ENCODE results near the gene SETBP1. TPM values are rescaled to one million over a fixed set of nuclear protein-coding genes. Genes with fewer than 3 reads are reported as not detected.

SETBP1 gene
- polyA plus RNA-seq, 4 donors, result 30.6 to 51.3 (median 32.5) TPM

DNA sequence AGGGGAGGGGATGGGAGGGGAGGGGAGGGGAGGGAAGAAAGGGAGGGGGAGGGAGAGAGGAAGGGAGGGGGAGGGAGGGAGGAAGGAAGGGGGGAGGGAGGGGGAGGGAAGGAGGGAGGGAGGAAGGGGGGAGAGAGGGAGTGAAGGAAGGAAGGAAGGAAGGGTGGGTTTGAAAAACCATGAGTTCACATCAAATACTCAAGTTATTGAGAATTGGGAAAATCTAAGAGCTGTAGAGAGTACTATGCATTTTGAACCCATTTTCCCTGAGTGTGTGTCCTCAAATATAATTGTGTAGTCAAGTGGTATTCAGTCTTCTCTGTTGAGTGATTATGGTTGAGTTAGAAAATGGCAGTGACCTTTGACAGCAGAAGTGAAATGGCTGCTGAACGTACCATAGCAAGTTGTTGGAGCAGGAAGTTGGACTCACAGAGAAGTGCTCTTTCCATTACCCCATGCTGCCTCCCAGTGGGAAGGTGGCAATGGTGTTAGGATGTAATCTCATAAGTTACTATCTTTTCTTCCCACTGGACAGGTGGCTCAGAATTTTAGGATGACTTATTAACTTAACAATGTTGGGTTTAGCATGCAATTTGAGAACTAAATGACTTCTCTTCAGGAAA is 214.6 kb downstream of the SETBP1 start:
- DNase-seq (ENCODE audit: low read depth in 4 of 4, low spot score in 3 of 4), result no peak

DNA sequence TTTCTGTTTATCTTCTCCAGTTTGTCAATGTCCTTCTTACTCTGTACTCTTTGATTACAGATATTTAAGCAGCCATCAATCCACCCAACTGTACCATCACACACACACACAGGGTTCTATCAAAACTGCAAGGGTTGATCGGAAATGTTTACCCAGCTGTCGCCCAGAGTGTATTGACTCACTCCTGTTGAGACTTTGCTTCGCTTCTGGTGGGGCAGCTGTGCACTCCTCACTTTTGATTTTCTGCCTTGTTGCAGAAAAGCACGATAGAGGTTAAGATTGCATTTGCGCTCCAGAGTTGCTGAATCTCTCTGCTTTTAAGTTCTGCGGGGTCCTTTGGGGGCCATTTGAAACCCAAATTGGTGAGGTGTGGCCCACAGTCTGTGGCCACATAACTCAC is 216.2 kb downstream of the SETBP1 start:
- DNase-seq (ENCODE audit: low read depth in 4 of 4, low spot score in 3 of 4), result no peak

DNA sequence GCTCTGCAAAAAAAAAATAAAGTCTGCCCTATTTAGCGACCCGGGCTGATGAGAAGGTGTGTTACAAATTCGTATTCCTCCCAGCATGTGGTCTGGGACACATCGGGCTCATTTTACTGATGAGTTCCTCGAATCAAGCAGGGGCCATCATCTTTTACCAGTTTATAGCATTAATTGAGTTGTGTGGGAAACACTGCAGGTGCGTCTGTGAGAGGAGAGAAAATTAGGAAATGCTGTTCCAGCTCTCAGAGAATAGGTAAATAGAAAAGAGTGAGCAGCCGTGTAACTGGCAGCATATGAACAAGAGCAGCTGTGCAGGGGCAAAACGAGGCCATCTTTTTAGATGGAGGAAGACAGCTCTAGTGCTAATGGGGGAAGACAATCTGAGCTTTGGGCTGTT is 216.7 kb downstream of the SETBP1 start:
- DNase-seq (ENCODE audit: low read depth in 4 of 4, low spot score in 3 of 4), result no peak

DNA sequence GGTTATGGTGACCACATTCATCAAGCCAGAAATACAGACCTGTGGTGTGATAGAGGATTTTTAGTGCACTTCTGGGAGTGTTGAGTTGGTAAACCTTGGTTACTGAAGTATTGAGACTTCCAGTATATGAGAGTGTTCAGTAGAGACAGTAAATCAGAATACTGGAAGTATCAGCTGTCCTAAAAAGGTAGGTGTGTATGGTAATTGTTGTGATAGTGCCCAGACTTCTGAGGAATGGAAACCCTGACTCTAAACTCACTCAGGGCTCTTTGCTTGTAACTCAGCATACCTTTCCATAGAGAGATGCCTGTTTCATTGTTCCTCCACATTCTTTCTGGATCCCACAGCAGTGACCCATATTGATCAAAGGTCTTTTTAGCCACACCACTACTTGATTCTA is 217.1 kb downstream of the SETBP1 start:
- DNase-seq (ENCODE audit: low read depth in 4 of 4, low spot score in 3 of 4), result no peak

DNA sequence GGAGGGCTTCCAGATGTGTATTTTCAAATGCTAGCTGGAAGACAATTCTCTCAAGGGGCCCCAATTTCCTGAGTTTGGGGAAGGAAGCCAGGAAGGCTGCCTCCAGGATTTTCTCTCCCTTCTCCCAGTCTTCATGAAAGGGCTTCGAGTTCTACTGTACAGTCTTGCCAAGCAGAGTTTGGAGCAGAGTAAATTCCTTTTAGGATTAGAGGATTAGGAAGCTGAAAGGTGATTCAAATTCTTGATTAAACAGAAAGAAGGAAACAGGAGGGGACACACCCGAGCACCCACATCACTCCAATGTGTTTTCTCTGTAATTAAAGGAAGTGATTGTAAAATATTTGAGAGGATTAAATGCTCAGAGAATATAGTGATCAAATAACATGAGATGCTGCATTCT is 217.8 kb downstream of the SETBP1 start:
- DNase-seq (ENCODE audit: low read depth in 4 of 4, low spot score in 3 of 4), result no peak

DNA sequence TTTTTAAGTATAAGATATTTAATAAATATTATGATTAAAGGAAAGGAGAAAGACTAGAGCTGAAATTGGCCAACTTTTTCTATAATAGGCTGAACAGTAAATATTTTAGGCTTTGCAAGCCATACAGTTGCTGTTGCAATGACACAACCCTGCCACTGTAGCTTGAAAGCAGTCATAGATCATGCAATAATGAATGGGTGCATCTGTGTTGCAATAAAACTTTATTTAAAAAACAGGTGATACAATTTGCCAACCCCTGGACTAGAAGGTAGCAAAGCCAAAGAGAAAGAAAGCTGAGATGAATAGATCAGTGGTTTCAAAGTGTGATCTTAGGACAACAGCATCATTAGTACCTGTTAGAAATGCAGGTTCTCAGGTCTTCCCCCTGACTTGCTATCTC is 219.1 kb downstream of the SETBP1 start:
- DNase-seq (ENCODE audit: low read depth in 4 of 4, low spot score in 3 of 4), result no peak

DNA sequence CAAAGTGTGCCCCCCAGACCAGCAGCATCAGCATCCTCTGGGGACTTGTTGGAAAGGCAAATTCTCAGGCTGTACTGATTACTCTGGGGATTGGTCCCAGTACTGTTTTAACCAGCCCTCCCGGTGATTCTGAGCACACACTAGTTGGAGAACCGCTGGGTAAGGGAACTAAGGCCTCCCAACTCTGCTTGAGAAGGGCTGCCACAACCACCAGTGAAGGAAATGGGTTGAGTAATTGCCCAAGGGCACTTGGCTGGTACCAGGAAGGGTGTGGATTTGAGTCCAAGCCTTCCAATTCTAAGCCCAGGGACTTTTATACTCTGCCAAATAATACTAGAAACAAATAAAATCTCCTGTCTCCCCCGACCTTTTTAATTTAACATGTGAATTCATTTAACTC is 219.9 kb downstream of the SETBP1 start:
- no peak for DNase-seq (ENCODE audit: low read depth in 4 of 4, low spot score in 3 of 4)

DNA sequence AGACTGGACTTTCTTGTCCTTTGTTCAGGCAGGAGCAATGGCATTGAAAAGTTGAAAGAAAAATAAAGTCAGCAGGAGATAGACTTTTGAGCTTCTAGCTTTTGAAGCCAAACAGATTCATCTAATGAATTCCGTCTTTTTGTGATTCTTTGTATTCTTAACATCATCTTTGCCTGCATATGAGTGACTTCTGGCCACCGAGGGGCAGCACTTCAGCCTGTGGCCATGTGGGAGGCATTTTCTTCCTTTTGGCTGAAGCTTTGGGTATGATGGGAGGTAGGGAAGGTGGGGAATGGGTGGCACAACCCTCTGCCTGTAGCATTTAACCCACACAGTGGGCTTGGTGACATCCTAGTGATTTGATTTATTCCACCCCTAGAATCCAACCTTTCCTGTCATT is 220.6 kb downstream of the SETBP1 start:
- DNase-seq (ENCODE audit: low read depth in 4 of 4, low spot score in 3 of 4), result no peak

DNA sequence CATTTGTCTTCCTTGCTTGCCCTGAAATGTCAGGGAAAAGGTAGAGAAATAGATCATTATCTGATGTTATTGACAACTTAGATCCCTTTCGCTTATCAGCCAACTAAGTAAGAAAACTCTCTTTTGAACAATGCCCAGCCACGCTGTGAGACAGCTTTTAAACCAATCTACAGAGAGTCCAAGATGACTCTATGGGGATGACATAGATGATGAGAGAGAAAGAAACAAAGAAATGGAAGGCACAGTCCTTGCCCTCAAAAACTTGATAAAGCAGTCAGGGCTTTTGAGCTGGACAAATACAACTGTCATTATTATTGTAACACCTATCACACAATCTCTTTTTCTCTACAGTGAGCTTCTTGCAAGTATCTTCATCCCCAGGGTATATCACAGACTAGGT is 222.6 kb downstream of the SETBP1 start:
- no peak for DNase-seq (ENCODE audit: low read depth in 4 of 4, low spot score in 3 of 4)

DNA sequence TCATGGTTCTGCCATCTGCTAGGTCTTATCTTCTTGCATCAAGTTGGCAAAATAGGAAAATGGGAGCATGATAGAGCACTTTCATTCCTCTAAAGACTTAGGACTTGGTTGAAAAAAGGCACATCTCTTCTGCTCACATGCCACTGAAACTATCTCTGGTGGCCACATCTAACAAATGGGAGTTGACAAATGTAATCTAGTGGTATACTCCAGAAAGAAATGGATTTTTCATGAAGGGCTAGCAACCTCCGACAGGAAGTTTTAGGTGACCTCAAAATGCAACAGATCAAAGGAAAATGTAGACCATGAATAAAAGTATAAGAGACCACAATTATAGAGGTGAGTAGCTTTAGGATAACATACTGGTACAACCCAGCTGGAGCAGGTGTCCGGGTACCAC is 224.1 kb downstream of the SETBP1 start:
- DNase-seq (ENCODE audit: low read depth in 4 of 4, low spot score in 3 of 4), result no peak

DNA sequence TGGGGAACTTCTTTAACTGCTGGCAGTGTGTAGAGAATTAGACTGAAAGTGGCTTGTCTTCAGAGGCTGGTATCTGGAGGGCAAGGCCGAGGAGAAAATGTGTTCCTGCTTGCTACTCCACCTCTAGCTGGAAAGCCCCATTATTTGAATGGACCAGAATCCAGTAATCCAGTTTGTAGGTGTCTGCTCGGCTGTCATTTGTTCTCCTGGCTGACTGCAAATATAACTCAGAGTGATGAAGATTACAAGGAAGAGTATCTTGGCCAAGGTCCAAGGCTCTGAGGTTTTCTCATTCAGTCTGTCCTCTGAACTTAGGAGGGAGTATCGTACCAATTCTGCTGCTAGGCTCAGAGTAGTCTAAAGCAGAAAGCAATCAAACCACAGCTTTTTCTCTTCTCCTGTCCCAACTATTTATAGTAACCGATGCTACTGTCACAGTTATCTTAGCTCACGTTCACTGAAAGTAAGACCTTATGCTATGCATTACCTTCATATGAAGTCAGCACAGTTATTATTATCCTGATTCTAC is 228.6 kb downstream of the SETBP1 start:
- DNase-seq (ENCODE audit: low read depth in 4 of 4, low spot score in 3 of 4), result no peak

DNA sequence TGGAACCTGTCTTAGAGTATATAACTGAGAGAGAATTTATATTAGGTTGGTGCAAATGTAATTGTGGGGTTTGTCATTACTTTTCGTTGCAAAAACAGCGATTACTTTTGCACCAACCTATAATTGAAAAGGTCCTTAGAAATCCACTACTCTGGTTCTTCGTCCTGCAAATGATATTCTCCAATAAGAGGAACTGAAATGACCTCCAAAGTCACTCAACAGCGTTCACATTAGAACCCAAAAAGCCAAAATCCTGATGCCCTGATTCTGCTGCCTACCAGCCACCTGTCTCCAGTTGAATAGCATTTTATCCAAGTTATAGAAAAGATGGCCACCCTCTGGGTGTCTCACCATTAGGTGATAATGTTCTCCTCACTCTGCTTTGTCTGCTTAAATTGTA is 230.6 kb downstream of the SETBP1 start:
- DNase-seq (ENCODE audit: low read depth in 4 of 4, low spot score in 3 of 4), result no peak

DNA sequence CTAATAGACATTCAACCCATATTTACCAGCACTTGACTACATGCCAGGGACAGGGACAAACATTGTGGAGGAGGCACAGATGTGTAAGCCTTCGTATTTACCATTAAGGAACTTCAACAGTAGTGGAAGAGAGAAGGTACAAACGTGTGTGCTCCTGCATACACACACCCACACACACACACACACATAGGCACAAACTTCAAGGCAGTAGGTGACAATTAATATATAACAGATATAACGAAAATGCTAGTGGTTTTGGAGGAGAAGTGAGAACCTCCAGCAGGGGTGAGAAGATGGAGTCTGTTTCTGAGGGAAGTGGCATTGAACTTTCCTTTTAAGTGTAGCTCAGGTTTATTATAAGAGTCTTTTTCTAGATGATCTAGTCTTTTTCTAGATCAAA is 231.1 kb downstream of the SETBP1 start:
- no peak for DNase-seq (ENCODE audit: low read depth in 4 of 4, low spot score in 3 of 4)

DNA sequence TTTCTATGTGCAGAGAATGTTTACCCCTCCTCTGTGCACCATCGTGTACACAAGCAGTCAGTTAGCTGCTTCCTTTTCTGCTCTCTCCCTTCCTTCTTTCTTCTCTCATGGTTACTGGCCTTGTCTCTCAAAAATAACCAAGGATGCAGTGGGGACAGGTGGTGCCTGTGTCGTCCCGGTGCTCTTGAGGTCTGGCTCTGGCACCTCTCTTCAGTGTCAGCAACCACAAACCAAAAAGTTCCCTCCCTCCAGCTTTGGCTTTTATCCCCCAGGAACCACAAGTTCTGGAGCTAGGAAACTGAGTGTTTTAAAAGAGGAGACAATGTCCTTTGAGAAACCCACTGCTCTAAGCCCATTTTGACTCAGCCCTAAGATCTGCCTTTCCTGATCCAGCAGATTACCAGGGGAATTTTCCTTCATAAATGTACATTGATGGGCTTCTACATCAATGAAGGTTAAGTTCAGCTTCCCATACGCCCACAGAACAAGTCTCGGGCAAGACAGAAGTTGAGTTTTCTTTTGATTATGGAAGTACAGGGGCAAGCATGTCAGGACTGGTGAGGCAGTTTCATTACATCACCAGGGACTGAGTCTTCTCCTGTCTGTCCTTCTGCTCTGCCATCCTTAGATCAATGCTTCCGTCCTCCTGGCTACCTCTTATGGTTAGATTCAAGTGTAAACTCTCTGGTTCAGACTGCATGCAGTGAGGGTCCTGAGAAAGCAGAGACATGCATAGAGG is 232.2 kb downstream of the SETBP1 start:
- DNase-seq (ENCODE audit: low read depth in 4 of 4, low spot score in 3 of 4), result no peak

DNA sequence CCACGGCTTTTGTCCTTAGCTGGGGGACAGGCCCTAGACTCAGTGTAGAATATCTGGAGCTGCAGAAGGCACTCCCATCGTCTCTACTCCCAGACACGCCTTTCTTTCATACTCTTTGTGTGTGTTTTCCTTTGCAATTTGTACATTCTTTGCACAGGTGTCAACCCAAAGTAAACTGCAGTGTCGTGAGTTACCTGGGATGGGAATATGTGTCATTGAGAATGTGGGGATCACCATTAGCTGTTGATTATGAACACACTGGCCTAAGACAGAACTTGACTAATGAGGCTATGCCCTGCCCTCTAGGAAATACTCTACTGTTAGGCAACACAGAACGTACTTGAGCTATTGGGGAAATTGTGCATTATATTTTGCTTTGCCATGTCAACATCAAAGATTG is 233.3 kb downstream of the SETBP1 start:
- DNase-seq (ENCODE audit: low read depth in 4 of 4, low spot score in 3 of 4), result no peak

DNA sequence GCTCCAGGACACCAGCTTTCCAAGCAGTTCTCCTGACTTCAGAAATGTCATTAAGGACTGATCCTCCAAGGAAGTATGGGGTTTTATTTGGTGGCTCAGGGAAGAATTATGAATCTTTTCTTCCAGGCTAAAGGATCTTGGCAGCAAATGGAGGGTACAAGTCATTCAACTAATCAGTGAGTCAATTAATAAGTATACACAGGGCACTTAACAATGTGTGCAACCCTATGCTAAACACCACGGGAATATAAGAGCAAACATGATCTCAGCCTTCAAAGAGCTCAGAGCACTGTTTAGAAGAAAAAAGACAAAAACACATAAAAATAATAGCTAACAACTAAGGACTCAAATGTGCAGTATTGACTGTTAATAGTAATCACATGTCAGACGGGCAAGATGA is 234.5 kb downstream of the SETBP1 start:
- DNase-seq (ENCODE audit: low read depth in 4 of 4, low spot score in 3 of 4), result no peak

DNA sequence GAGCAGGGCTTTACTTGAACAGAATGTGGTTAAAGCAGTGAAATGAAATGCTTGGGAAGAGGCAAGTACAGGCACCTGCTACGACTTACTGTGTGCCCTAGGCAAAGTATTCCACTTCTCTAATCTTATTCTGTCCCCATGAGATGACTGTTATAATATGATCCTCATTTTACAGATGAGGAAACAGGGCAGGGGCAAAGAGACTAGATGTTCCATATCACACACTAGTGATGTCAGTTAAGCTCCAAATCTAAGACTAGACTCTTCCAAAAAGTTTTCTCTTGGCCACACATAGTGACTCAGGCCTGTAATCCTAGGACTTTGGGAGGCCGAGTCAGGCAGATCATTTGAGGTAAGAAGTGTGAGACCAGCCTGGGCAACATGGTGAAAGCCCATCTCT is 235.0 kb downstream of the SETBP1 start:
- no peak for DNase-seq (ENCODE audit: low read depth in 4 of 4, low spot score in 3 of 4)

DNA sequence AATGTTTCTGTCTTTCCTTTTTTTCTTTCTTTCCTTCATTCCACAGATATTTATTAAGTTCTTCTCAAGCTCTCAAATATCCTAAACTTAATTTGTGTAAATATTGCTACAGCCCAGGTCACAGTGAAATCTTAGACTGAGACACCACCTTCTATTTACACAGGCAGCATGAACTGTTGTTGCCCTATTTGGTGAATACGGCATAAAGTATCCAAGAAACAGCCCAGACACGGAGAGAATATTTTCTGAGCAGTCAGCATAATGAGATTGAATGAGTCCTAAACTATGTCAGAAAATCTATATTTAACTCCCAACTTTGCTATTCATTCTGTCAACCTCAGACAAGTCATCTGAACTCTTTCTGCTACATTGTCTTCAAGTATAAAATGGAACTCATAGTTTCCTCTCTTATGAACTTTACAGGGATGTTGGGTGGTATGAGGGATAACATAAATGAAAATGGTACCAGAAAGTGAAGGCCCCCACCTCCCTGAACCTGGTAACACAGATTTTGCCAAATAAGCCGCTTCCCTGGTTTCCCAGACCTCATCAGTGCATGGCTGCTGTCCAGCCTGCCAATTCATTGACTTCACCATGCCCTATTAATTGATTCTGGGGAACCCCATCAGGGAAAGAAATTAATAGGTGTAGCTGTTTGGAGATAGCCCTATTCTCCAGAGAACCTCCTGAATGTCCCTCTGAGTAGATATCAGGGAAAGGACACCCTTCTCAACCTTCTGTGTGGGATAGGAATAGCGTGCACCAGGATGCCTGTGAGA is 235.9 kb downstream of the SETBP1 start:
- no peak for DNase-seq (ENCODE audit: low read depth in 4 of 4, low spot score in 3 of 4)

DNA sequence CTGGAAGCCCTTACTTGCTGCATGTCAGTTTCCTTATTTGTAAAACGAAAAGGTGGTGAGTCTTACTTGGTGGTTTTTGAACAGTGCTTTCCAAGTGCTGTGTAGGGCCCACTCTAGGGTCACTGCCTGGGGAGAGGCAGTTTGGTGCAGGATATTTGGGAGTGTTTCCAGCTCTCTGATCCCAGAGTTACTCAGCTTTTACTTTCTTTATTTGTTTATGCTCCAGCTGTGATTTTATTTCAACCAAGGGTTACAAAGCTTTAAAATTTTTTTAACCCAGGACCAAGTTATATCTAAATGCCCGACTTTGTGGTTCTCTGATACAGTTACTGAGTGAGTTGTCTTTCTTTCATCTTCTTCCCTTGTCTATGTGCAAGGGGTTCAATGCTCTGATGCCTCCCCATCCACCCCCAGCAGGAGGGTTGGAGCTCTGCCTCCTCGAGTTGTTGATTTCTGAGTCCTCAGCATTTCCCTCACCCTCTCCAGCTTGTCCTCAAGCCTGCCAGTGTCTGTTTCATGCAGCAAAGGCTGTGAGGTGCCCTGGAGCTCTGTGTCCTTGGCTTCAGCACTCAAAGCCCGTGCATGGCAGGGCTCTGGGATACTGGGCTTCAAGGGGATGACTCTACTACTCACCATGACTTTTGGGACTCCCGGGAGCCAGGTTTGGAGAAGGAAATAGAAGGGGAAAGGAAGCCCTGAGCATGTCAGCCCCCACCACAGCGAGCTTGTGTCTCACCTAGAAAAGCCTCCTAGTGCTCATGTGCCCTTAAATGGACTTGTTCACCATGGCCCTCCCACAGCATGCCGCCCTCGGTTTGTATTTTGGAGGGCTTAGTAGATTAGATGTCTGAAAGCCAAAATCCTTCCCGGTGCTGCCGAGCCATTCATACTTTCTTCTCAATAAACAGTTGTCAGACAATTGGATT is 236.8 kb downstream of the SETBP1 start:
- DNase-seq (ENCODE audit: low read depth in 4 of 4, low spot score in 3 of 4), result no peak

DNA sequence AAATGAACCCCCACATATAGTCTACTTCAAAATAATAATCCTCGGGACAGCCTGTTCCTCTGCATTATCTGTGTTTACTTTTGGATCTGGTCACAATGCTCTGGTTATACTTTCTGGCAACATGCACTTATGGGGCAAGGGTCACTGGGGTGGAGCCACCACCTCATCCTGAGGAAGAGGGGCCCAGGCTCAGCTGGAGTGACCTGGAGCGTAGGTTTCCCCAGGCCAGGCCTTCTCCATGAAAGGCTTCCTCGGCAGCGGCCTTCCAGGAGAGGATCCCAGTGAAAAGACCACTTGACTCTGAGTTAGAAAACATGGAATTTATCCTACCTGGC is 237.4 kb downstream of the SETBP1 start:
- DNase-seq (ENCODE audit: low read depth in 4 of 4, low spot score in 3 of 4), result no peak

DNA sequence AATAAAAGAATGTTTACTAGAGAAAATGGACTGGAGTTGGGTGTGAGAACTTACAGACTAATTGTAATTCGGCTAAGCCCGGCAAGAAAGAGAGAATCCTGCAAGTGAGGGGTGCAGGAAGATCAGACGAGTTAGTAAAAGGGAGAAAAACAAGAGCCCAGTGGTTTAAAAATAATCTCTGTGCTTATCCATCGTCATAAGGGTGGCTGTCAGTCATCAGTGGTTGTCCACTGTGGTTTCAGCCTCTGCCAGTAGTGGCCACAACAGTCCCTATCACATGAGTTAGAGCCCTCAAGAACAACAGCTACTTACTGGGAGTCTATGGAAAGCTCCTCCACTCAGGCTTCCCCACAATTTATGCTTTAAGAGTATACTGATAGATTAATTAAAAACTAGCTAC is 239.8 kb downstream of the SETBP1 start:
- no peak for DNase-seq (ENCODE audit: low read depth in 4 of 4, low spot score in 3 of 4)

Measured in left renal pelvis (tissue), 4 donors.